Ectodermal cell (in vitro differentiated cells): Measurements from ENCODE around the gene ARHGAP44.

ENCODE experiments used
- H3K27ac ChIP-seq: 2 replicates; pipeline ENCODE4 v1.7.0; 2013; ENCODE audit warnings: mild to moderate bottlenecking, low read depth, low read length; ENCODE audit not compliant: insufficient read depth, poor library complexity, severe bottlenecking
- H3K27me3 ChIP-seq: 2 replicates; pipeline ENCODE4 v1.7.0; 2013; ENCODE audit warnings: mild to moderate bottlenecking, low read length; ENCODE audit not compliant: insufficient read depth, control insufficient read depth, poor library complexity, severe bottlenecking
- H3K36me3 ChIP-seq: one replicate; pipeline ENCODE4 v1.7.0; 2013; ENCODE audit warnings: low read length; ENCODE audit not compliant: control insufficient read depth, insufficient read depth
- H3K4me1 ChIP-seq: one replicate; pipeline ENCODE4 v1.7.0; 2013; ENCODE audit warnings: low read length; ENCODE audit not compliant: control insufficient read depth, insufficient read depth
- H3K4me3 ChIP-seq: 2 replicates; pipeline ENCODE4 v1.7.0; 2013; ENCODE audit warnings: low read depth, low read length, control low read depth; ENCODE audit not compliant: insufficient read depth
- H3K9me3 ChIP-seq: 2 replicates; pipeline ENCODE4 v1.7.0; 2013; ENCODE audit warnings: mild to moderate bottlenecking, low read length, moderate library complexity; ENCODE audit not compliant: control insufficient read depth
- WGBS, 2 experiments: methylation state at CpG; one replicate each; pipeline ENCODE4 v1.1.7; 2013; ENCODE audit warnings: missing lambda C conversion rate in 2 of 2; 5-methylcytosine and 5-hydroxymethylcytosine counted together

Gene ARHGAP44

DNA sequence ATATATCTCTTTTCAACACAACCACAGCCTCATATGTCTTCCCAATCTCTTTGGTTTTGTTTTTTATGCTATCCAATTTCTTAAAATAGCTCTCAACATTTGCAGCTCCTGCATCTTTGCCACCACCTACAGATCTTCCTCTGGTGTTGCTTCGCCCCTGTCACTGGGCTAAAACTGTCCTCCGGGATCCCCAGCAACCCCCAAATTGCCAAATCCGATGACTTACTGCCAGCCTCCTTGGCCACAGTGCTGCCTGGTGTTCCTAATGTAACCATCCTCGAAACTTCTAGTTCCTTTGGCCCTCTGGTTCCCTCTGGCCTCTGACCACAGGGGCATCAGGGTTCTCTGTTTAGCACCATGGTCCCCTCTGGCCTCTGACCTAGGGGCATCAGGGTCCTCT is 157.7 kb downstream of the ARHGAP44 start:
- WGBS, 2 experiments: 91 to 92% methylated on average over 4 of the region's 4 CpGs
- Histone ChIP-seq H3K27ac (no peak overlapping the region), H3K9me3 (no peaks in the 10 kb centered on the region), H3K4me1 (no peaks in the 10 kb centered on the region), H3K36me3 (peaks cover 3% of the 10 kb centered on the region), H3K4me3 (no peak overlapping the region), H3K27me3 (no peaks in the 10 kb centered on the region)

GRCh38 chr17:12952012-12952411 is 162.7 kb downstream of the ARHGAP44 start:
- no peak overlapping the region for H3K4me3 ChIP-seq
- H3K4me1 ChIP-seq: no peaks in the 10 kb centered on the region
- 93 to 95% methylated on average over 4 of the region's 4 CpGs for WGBS, 2 experiments
- H3K27me3 ChIP-seq: no peaks in the 10 kb centered on the region
- no peak overlapping the region for H3K27ac ChIP-seq
- no peaks in the 10 kb centered on the region for H3K9me3 ChIP-seq
- H3K36me3 ChIP-seq: peaks cover 8% of the 10 kb centered on the region

DNA sequence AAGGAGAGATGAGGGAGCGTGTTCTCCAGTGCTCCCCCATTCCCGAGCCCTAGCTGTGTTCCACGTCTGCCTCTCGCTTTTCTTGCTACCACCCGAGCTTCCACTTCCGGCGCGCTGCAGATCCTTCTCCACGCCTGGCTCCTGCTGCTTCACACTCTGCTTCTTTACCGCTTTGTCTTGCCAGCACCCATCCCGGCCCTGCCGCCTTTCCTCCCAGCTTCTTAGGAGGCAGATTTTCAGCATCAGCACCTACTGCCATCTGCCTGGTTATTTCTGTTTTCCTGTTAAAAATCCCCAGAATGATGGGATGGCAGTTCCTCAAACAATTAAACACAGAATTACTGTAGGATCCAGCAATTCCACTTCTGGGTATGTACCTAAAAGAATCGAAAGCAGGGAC is 163.9 kb downstream of the ARHGAP44 start:
- Histone ChIP-seq H3K27me3 (no peaks in the 10 kb centered on the region), H3K27ac (no peak overlapping the region), H3K4me3 (no peak overlapping the region), H3K9me3 (no peaks in the 10 kb centered on the region), H3K36me3 (peaks cover 8% of the 10 kb centered on the region), H3K4me1 (no peaks in the 10 kb centered on the region)
- 94 to 95% methylated on average over 13 of the region's 13 CpGs for WGBS, 2 experiments

GRCh38 chr17:12955521-12955920 is 166.2 kb downstream of the ARHGAP44 start:
- peaks cover 5% of the 10 kb centered on the region for H3K36me3 ChIP-seq
- 89 to 94% methylated on average over 5 of the region's 5 CpGs for WGBS, 2 experiments
- H3K4me1 ChIP-seq: no peaks in the 10 kb centered on the region
- no peaks in the 10 kb centered on the region for H3K9me3 ChIP-seq
- H3K27me3 ChIP-seq: no peaks in the 10 kb centered on the region
- H3K4me3 ChIP-seq: no peak overlapping the region
- H3K27ac ChIP-seq: no peak overlapping the region

GRCh38 chr17:12958786-12959185 is 169.5 kb downstream of the ARHGAP44 start:
- Histone ChIP-seq H3K27me3 (no peaks in the 10 kb centered on the region), H3K27ac (no peak overlapping the region), H3K36me3 (peaks cover 5% of the 10 kb centered on the region), H3K4me3 (no peak overlapping the region), H3K9me3 (no peaks in the 10 kb centered on the region), H3K4me1 (no peaks in the 10 kb centered on the region)
- 96% methylated on average over 12 of the region's 12 CpGs for WGBS, 2 experiments

DNA sequence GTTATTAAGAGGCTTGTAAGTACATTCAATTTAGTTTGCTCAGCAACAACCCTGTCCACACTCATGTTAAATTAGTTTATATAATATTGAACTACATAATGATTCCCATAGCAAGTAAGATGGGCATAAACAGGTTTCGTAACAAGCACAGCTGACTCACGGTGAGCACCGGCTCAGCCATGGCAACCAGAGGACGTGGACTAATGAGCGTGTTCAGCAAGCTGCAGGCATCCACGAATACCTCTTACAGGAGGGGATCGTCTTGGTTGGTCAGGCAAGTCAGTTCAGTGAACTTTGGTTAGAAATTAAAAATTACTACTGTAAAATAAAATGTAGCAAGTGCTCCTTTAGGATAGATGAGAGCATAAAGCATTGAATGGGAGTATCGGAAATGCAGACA is 170.1 kb downstream of the ARHGAP44 start:
- H3K27me3 ChIP-seq: no peaks in the 10 kb centered on the region
- H3K9me3 ChIP-seq: no peaks in the 10 kb centered on the region
- no peak overlapping the region for H3K4me3 ChIP-seq
- no peaks in the 10 kb centered on the region for H3K4me1 ChIP-seq
- H3K36me3 ChIP-seq: peaks cover 5% of the 10 kb centered on the region
- no peak overlapping the region for H3K27ac ChIP-seq
- 94 to 95% methylated on average over 8 of the region's 8 CpGs for WGBS, 2 experiments

GRCh38 chr17:12961655-12962054 is 172.4 kb downstream of the ARHGAP44 start:
- Histone ChIP-seq H3K4me1 (no peaks in the 10 kb centered on the region), H3K27ac (no peak overlapping the region), H3K27me3 (no peaks in the 10 kb centered on the region), H3K36me3 (no peaks in the 10 kb centered on the region), H3K4me3 (no peak overlapping the region), H3K9me3 (no peaks in the 10 kb centered on the region)
- 92 to 94% methylated on average over 4 of the region's 4 CpGs for WGBS, 2 experiments

- H3K27me3 ChIP-seq: no peaks in the 10 kb centered on the region
- no peaks in the 10 kb centered on the region for H3K4me1 ChIP-seq
- WGBS, 2 experiments: 96% methylated on average over 7 of the region's 7 CpGs
- no peaks in the 10 kb centered on the region for H3K36me3 ChIP-seq
- H3K27ac ChIP-seq: no peak overlapping the region
- H3K9me3 ChIP-seq: no peaks in the 10 kb centered on the region
- H3K4me3 ChIP-seq: no peak overlapping the region
These were observed 174.2 kb downstream of the ARHGAP44 start for GRCh38 chr17:12963505-12963904.

GRCh38 chr17:12964162-12964561 is 174.9 kb downstream of the ARHGAP44 start:
- H3K27ac ChIP-seq: no peak overlapping the region
- H3K27me3 ChIP-seq: no peaks in the 10 kb centered on the region
- H3K36me3 ChIP-seq: no peaks in the 10 kb centered on the region
- WGBS, 2 experiments: 90 to 93% methylated on average over 5 of the region's 5 CpGs
- H3K4me3 ChIP-seq: no peak overlapping the region
- H3K4me1 ChIP-seq: no peaks in the 10 kb centered on the region
- no peaks in the 10 kb centered on the region for H3K9me3 ChIP-seq

DNA sequence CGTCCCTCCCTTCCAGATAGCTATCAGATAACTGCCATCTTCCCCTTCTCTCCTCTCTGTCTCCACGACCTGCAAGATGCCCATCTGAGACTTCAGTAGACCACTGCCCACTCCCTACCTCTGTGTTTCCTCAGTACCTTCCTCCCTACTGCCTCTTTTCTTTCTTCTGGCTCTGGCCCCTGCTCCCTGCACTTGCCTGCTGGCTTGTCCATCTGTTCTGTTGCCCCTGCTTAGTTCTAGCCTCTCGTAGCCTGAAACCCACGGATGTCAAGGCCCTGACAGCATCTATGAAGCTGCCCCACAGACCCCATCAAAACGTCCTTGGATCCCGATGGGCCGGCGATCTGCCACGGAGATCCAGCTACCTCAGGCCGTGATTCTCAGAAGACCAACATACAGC is 175.5 kb downstream of the ARHGAP44 start:
- no peak overlapping the region for H3K4me3 ChIP-seq
- no peaks in the 10 kb centered on the region for H3K36me3 ChIP-seq
- no peak overlapping the region for H3K27ac ChIP-seq
- H3K27me3 ChIP-seq: no peaks in the 10 kb centered on the region
- H3K4me1 ChIP-seq: no peaks in the 10 kb centered on the region
- WGBS, 2 experiments: 93 to 94% methylated on average over 10 of the region's 10 CpGs
- H3K9me3 ChIP-seq: no peaks in the 10 kb centered on the region

DNA sequence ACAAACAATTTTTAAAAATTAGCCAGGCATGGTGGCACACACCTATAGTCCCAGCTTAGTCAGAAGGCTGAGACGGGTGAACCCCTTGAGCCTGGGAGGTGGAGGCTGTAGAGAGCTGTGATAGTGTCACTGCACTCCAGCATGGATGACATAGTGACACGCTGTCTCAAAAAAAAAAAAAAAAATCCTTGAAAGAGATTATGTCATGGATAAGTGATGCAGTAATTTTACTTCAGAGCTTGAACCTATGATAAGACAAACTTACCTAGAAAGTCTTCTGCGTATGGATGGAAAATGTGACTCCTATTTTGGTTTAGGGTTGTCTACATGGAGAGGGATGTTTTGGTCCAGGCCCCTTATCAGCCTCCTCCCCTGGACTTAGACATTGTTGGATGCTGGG is 176.7 kb downstream of the ARHGAP44 start:
- no peak overlapping the region for H3K27ac ChIP-seq
- H3K27me3 ChIP-seq: no peaks in the 10 kb centered on the region
- no peak overlapping the region for H3K4me3 ChIP-seq
- 94% methylated on average over 3 of the region's 3 CpGs for WGBS, 2 experiments
- H3K9me3 ChIP-seq: no peaks in the 10 kb centered on the region
- H3K36me3 ChIP-seq: no peaks in the 10 kb centered on the region
- H3K4me1 ChIP-seq: no peaks in the 10 kb centered on the region
